ENCODE measurements around the gene ARL2. TPM values are rescaled to one million over a fixed set of nuclear protein-coding genes. Genes with fewer than 3 reads are reported as not detected.

Gene ARL2
- total RNA-seq, 1 experiment from 2014 or later, result 203 TPM

- H4K20me1 ChIP-seq (ENCODE audit: control insufficient read depth, insufficient read depth, insufficient read length), result no peaks in the 10 kb centered on the region
- H3K4ac ChIP-seq (ENCODE audit: low read depth, low read length), result no peak overlapping the region; the same call in 1 of the 2 replicates
- no peaks in the 10 kb centered on the region for H3K27me3 ChIP-seq (ENCODE audit: insufficient read depth, low read length)
- H3K23ac ChIP-seq (ENCODE audit: insufficient read length, low read depth, low read length), result no peak overlapping the region
- no peak overlapping the region for H2BK120ac ChIP-seq (ENCODE audit: low read depth, low read length, poor library complexity, severe bottlenecking)
- H3K27ac ChIP-seq (ENCODE audit: insufficient read length, low read depth, low read length), result no peak overlapping the region
- H2BK5ac ChIP-seq (ENCODE audit: insufficient read length, low read length), result no peak overlapping the region
- peaks cover 2% of the 10 kb centered on the region for H3K79me1 ChIP-seq (ENCODE audit: insufficient read depth, low read depth, low read length, poor library complexity, severe bottlenecking)
- peaks cover 6 to 9% of the 10 kb centered on the region in 2 experiments for H3K4me1 Mint-ChIP-seq
- no peak overlapping the region for H3T11ph ChIP-seq (ENCODE audit: low read length)
- H2AK5ac ChIP-seq (ENCODE audit: insufficient read length, low read length), result no peak overlapping the region
- H3K18ac ChIP-seq (ENCODE audit: insufficient read length, low read depth, low read length), result peak overlapping the region; percentile 90
- DNase-seq, result peak; percentile 90
- no peak overlapping the region for H2AFZ ChIP-seq (ENCODE audit: low read length)
- peaks cover 7% of the 10 kb centered on the region for H3K23me2 ChIP-seq (ENCODE audit: insufficient read length, low read depth, low read length, poor library complexity, severe bottlenecking)
- H4K91ac ChIP-seq (ENCODE audit: insufficient read length, low read depth, low read length), result no peak overlapping the region
- no peaks in the 10 kb centered on the region for H3K9me3 ChIP-seq (ENCODE audit: control insufficient read depth, low read depth, low read length)
- H4K8ac ChIP-seq (replicated peaks; ENCODE audit: insufficient read length, low read depth, low read length), result no peak overlapping the region
- peak overlapping the region; percentile 91; the same call in 1 of the 2 replicates for H2BK15ac ChIP-seq (ENCODE audit: low read depth, low read length)
- H4K5ac ChIP-seq (ENCODE audit: insufficient read length, low read depth, low read length), result no peak overlapping the region
- no peaks in the 10 kb centered on the region for H3K9me3 Mint-ChIP-seq
- H3K36me3 Mint-ChIP-seq (ENCODE audit: insufficient read depth in 1 of 3, low read depth in 3 of 3), result peaks cover 14 to 32% (median 22%) of the 10 kb centered on the region in 3 experiments
- no peaks in the 10 kb centered on the region for H3K79me2 ChIP-seq (ENCODE audit: insufficient read depth, low read length)
- H3K56ac ChIP-seq (ENCODE audit: insufficient read length, low read depth, low read length), result no peak overlapping the region
- H2BK12ac ChIP-seq (ENCODE audit: insufficient read length, low read depth, low read length), result no peak overlapping the region
- peak overlapping the region; percentile 92 to 98 (median 97); a peak in 6 of 7 replicates for H3K27ac Mint-ChIP-seq
- no peak overlapping the region for H2BK20ac ChIP-seq (ENCODE audit: low read depth, low read length, poor library complexity, severe bottlenecking)
- TF ChIP-seq, protein P1, sequence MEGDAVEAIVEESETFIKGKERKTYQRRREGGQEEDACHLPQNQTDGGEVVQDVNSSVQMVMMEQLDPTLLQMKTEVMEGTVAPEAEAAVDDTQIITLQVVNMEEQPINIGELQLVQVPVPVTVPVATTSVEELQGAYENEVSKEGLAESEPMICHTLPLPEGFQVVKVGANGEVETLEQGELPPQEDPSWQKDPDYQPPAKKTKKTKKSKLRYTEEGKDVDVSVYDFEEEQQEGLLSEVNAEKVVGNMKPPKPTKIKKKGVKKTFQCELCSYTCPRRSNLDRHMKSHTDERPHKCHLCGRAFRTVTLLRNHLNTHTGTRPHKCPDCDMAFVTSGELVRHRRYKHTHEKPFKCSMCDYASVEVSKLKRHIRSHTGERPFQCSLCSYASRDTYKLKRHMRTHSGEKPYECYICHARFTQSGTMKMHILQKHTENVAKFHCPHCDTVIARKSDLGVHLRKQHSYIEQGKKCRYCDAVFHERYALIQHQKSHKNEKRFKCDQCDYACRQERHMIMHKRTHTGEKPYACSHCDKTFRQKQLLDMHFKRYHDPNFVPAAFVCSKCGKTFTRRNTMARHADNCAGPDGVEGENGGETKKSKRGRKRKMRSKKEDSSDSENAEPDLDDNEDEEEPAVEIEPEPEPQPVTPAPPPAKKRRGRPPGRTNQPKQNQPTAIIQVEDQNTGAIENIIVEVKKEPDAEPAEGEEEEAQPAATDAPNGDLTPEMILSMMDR (conservative IDR thresholded peaks at IDR 0.05), result peak; percentile 75
- H3K27me3 Mint-ChIP-seq (ENCODE audit: low read depth), result no peaks in the 10 kb centered on the region; the same call in 1 of the 2 replicates
- H3K4me1 ChIP-seq (ENCODE audit: insufficient read depth, low read length), result no peaks in the 10 kb centered on the region
- peak overlapping the region; percentile 41 for H3K4me2 ChIP-seq (ENCODE audit: insufficient read depth, insufficient read length, low read length)
- H3K4me3 Mint-ChIP-seq, result peak overlapping the region; percentile 75 to 87
- peak overlapping the region; percentile 66 for H3K9ac ChIP-seq (ENCODE audit: extremely low read depth, insufficient read length, low read length)
- no CpG with 5 or more reads among the region's 22 CpGs for WGBS (ENCODE audit: extremely low coverage, insufficient read length, low lambda C conversion rate)
- peak overlapping the region; percentile 89; the same call in 1 of the 2 replicates for H3K14ac ChIP-seq (ENCODE audit: insufficient read depth, low read length)
These were observed 651 bp upstream of the ARL2 start for GRCh38 chr11:65013130-65013887.
